ENCODE data around the gene GGACT. TPM values are rescaled to one million over a fixed set of nuclear protein-coding genes. Genes with fewer than 3 reads are reported as not detected.

The GGACT gene
- 5.8 and 5.9 TPM in 2 replicates for total RNA-seq

DNA sequence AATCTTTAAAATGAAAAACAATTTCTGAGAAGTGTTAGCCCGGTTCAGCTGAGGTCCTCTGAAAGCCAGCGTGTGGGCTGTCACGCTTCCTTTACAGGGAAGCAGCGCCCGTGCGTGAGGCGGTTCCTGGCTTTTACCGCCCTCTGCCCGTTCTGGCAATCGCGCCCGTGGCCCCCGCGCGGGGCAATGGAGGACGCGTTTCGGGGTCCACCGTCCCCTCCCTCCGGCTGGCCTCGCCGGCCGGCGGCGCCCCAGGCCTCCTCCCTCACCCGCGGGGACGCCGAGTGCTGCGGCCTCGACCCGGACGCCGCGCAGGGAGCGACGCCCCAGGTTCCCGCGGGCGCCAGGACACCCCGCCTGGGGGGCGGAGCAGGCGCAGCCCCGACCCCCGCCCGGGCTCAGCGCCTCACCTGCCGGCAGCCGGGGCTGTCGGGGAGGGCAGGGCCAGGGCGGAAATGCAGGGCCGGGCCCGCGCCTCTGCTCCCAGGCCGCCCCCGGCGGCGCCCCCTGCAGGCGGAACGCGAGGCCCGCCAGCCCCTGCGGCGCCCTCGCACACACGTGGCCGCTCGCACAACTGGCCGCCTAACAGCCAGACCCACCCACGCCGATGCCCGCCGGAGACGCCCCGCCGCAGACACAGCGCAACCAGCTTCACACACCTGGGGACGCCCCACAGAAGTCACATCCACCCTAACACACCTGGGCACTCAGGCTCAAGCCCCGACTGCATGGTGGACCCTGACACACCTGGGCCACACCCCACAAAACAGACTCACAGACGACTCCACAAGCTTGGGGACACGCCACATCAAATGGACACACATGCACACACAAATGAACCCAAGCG, at the start of gene GGACT:
Gene GGACT (minus strand): TSS at position 459 of the 847 bp plus-strand sequence. CDS start 56,198 bp downstream, outside the sequence.

Other genes starting within 250 kb of the GGACT start
- gene TMTC4, start 86.0 kb upstream of the GGACT start, total RNA-seq = 38.5 and 44.2 TPM in 2 replicates

Data from epithelial cell of umbilical artery (primary cell).